Adrenal gland (tissue), 5 donors: ENCODE results near the gene DNA2.

Experiments
- POLR2A ChIP-seq, 2 donors: fragments of 450-650 bp; IDR thresholded peaks; one replicate each; pipeline ENCODE4 v1.6.1; 2017; ENCODE audit warnings: antibody characterized with exemption in 2 of 2, mild to moderate bottlenecking in 2 of 2, moderate library complexity in 1 of 2
- TF ChIP-seq, protein P1 (sequence below), 6 experiments: fragments of 450-650 bp in 4 of 6; fragments of 200-600 bp in 2 of 6; sonication (generic) in 1 of 6; IDR thresholded peaks; 1 replicate in 5 of 6; 2 replicates in 1 of 6; pipeline versions ENCODE4 v1.5.1 to v1.8.0; 2016 to 2021; ENCODE audit warnings: antibody characterized with exemption in 6 of 6, mild to moderate bottlenecking in 2 of 6, moderate library complexity in 1 of 6
- donor health status: DM: no; HTN: no; CAD: no.

DNA sequence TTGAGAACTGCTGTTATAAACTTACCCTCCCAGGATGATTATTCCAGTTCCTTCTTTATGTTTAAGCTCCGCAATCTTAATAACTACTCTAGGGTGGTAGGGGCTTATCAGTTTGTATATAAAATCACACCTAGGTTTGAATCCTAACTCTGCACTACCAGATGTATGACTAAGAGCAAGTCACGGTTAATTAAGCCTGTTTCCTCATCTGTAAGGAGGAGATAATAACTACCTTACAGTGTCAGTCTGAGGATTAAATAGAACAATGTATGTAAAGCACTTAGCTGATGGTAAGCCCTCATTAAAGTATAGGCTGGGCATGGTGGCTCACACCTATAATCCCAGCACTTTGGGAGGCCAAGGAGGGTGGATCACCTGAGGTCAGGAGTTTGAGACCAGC lies 9.2 kb downstream of the DNA2 start:
- TF ChIP-seq POLR2A (IDR thresholded peaks at IDR 0.05), result no peak
- TF ChIP-seq, protein P1, sequence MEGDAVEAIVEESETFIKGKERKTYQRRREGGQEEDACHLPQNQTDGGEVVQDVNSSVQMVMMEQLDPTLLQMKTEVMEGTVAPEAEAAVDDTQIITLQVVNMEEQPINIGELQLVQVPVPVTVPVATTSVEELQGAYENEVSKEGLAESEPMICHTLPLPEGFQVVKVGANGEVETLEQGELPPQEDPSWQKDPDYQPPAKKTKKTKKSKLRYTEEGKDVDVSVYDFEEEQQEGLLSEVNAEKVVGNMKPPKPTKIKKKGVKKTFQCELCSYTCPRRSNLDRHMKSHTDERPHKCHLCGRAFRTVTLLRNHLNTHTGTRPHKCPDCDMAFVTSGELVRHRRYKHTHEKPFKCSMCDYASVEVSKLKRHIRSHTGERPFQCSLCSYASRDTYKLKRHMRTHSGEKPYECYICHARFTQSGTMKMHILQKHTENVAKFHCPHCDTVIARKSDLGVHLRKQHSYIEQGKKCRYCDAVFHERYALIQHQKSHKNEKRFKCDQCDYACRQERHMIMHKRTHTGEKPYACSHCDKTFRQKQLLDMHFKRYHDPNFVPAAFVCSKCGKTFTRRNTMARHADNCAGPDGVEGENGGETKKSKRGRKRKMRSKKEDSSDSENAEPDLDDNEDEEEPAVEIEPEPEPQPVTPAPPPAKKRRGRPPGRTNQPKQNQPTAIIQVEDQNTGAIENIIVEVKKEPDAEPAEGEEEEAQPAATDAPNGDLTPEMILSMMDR (IDR thresholded peaks at IDR 0.05), result no peak
